ENCODE results near the gene RC3H2.

RC3H2 gene

DNA sequence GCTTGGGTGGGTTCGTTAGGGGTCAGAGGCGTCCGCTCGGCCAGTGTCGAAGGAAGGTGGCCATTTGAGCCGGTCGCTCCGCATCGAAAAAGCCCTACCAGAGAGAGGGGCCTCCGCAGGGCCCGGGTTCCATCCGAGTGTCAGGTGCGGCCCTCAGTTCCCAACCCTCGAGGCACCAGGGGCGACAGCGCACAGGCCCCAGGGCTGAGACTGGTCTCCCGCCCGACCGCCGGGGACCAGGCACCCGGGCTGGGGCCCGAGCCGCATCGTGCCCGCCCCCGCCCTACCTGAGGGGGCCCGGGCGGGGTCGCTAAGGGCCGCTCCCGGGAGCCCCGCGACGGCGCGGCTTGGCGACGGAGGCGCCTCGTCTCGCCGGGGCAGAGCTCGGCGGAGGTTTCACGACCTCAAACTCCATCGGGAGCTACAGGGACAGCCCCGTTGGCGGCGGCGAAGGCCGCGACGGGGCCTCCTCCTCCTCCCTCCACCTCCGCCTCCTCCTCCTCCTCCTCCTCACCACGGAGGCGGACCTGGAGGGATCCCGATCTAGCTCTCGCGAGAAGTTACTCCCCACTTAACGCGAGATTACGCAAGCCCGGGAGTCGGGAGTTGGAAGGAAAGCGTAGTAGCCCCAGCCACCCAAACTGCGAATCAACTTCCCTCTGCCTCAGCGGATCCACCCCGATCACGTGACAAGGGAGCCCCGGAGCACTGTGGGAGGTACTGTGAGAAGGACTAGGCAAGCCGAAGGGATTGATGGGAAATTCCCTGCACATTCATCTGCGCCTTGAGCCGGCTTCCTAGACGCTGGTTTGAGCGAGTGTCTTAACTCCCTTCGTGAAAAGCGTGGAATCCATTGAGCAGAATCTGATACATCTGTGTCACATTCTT, at the start of gene RC3H2:
RC3H2 (minus strand) TSS at position 537 of the 888 bp plus-strand sequence. CDS start 7,850 bp downstream, outside the sequence.
- DNase-seq: peak; percentile 84 to 99

GRCh38 chr9:122954253-122954691, 49.1 kb upstream of the RC3H2 start:
- DNase-seq: no peak

DNA sequence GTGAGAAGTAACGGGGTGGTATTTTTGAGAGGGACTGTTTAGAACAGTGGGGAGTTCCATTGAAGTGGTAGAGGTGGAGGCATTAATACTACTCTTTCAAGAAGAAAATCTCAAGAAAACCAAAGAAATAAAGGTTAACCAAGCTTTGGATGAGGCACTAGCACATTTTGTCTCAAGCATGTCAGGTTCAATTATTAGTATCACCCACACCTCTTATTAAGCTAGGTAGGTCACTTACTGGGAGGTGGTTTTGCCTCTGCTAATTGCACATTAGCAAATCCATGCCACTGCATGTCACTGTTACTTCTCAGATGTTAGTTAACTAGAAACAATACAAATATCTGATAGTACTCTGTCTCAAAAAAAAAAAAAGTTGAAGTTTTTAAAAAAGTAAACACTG, 45.9 kb upstream of the RC3H2 start:
- DNase-seq: no peak

DNA sequence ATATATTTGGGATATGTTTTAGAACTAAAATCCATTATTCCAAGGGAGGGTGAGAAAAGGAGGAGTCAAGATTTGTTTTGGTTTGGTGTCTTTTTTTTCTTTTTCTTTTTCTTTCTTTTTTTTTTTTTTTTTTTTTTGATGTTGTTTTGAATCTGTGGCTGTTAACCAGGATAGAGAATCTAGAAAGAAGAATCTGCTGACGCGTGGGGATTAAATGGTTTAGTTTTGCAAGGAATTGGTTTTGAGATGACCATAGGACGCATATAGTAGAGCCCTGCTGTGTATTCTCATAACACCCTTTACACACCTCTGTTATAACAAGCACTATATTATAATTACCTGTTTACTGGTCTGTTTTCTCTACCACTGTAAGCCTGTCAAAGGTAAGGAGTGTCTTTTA, 45.1 kb upstream of the RC3H2 start:
- DNase-seq: no peak

- DNase-seq: no peak
Measured at GRCh38 chr9:122949696-122950095, 44.5 kb upstream of the RC3H2 start.

- DNase-seq: no peak
Measured at GRCh38 chr9:122948313-122948712, 43.2 kb upstream of the RC3H2 start.

DNA sequence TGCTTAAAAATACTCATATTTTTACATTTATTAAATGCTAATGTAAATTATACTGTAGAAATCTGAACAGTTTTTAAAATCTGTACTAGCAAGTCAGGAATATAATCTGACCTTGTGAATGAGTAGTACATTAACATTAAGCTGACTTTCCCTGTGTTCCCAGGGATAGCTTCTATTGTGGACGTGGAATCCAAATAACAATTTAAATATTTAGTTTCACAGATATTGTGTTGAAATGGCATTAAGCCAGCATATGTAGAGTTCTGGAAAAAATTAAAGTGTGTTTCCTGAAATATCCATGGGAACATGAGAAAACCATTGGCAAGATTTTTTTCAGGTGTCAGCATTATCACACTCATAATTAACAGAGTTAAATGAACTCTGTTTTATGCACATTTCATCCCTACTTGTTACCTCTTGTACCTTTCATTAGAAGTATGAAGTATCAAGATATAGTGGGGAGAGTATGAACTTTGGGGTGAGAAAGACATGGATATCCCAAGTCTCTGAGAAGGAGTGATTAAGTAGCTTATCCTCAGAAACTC, 41.4 kb upstream of the RC3H2 start:
- DNase-seq: no peak

GRCh38 chr9:122944960-122945888, 40.1 kb upstream of the RC3H2 start:
- no peak for DNase-seq

GRCh38 chr9:122941582-122942234, 36.5 kb upstream of the RC3H2 start:
- no peak for DNase-seq

DNA sequence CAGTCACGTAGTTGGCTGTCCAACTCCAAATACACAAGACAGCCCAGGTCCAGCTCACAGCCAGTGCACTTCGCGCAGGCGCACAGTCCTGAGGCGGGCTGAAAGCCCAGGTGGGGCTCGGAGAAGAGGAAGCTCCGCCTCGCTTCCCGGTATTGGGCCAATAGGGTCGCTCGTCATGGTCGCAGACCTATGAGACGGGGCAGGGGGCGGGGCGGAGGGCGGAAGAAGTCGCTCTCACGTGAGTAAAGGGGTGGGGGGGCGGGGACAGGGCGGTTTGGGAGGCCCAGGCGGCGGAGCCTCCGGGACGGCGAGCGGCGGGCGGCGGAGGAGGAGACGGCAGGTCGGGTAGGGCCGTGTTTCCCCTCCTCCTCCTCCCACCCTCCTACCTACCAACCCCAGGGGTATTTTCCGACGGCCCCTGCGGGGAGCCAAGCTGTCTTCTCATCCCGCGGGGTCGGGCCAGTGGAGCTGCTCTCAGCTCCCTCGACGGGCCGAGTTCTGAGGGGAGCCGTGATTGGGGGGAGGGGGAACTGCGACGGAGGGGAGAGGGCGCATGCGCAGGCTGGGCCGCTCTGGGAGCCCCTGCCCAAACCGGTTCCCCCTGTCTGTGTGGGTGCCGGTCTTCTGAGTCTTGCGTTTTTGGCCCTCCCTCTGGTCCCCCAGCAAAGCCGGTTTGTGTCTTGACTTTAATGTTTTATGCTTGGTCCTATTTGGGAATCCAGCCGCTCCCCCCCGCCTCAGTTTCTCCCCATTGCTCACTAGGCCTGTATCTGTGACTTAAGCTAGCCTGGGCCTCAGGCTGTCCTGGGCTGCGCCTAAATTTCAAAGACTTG, 35.8 kb upstream of the RC3H2 start, which contains the start of gene RABGAP1:
RABGAP1 (plus strand) TSS at position 272 of the 833 bp plus-strand sequence. CDS start 16,040 bp downstream, outside the sequence.
- DNase-seq: peak; percentile 79 to 94

DNA sequence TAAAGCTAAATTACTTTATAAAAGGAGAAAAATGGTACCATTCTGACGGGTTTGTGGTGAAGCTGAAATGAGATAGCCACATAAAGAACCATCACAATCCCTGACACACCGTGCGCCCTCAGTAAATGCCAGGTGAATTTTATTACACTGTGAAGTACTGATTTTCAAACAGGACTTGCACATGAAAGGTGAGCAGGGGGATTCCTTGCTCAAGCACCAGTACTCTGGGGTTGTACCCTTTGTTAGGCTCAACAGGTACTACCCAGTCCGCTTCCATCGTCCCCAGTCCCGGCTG, 35.2 kb upstream of the RC3H2 start:
- DNase-seq: no peak

GRCh38 chr9:122939601-122940000, 34.4 kb upstream of the RC3H2 start:
- DNase-seq: no peak

DNA sequence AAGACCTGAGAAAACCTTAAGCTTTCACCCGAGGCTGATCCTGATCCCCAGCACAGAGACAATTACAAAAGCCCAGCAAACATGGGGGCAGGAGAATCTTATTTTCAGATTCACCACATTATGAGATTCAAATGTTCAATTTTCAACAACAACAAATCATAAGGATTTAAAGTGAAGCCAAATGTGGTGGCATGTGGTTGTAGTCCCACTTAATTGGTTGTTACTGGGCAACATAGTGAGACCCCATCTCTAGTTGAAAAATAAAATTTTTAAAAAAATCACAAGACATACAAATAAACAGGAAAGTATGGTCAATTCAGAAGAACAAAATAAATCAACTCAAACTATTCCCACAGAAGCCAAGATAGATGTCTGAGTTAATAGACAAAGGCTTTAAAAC, 31.7 kb upstream of the RC3H2 start:
- DNase-seq: no peak

DNA sequence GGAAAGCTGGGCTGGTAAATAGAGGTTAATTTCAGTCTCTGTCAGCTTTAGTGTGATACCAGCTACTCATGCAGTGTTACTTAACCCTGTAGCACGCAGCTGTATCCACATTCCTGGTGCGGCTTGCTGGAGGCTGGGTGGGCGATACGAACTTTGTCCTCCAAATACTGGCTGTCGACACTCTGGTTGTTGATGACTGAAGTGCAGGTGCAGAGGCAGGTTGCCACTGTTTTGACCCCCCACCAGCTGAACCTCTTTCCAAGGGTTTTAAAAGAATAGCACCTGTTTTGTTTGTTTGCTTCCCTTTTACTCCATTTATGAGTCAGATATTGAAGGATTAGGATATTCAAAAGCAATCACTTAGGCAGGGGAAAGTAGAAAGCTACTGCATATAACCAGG, 31.3 kb upstream of the RC3H2 start:
- DNase-seq: no peak

- DNase-seq: peak; percentile 76 to 82
Measured at GRCh38 chr9:122931226-122932121, 26.3 kb upstream of the RC3H2 start, which contains the start of gene ZBTB26. Gene ZBTB26 (minus strand): TSS chr9:122931512. CDS start chr9:122919934, 11,578 bp downstream.

DNA sequence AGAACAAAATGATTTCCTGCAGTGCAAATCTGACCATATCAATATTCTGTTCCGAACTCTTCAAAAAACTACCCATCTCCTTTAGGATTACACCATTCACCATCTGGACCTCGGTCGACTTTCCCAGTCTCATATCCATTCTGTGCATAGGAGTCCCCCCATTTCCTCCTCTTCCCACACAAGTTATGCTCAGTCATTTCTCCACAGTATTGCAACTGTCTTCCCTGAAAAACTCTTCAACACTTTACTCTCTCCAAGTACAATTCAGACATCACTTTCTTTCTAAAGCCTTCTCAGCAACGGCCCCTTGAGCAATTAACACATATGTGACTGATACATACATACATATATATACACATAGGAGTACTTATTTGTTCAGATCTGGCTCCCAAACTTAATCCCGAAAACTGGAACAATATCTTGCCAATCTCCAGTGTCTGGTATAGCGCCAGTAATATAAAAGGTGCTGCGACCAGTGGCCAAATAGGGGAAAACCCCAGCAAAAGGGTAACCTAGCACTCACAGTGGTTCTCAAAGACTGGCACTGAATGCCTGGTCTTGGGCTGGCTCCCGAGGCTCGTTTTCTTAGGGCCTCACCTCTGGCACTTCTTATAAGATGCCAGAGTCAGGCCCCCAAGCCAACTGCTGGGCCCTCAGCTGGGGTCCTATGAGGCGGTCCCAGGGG, 25.5 kb upstream of the RC3H2 start:
- no peak for DNase-seq

GRCh38 chr9:122929796-122930354, 24.7 kb upstream of the RC3H2 start:
- no peak for DNase-seq

GRCh38 chr9:122923947-122924346, 18.8 kb upstream of the RC3H2 start:
- no peak for DNase-seq

GRCh38 chr9:122922713-122923112, 17.6 kb upstream of the RC3H2 start:
- DNase-seq: no peak

- DNase-seq: no peak
Measured at GRCh38 chr9:122918310-122918709, 13.2 kb upstream of the RC3H2 start.
